Loucy (cell line): ENCODE results near the gene BIN1.

Experiments used
- H2AFZ ChIP-seq: fragments of 200-600 bp; sonication (generic); 2 replicates; pipeline ENCODE4 v1.6.0; 2016; ENCODE audit warnings: antibody characterized with exemption, mild to moderate bottlenecking, low read length, moderate library complexity
- H3F3A ChIP-seq: fragments of 200-600 bp; 2 replicates; pipeline ENCODE4 v1.6.0; 2016; ENCODE audit warnings: antibody characterized with exemption, low read depth, mild to moderate bottlenecking
- H3K27me3 ChIP-seq: fragments of 200-600 bp; sonication (generic); 2 replicates; pipeline ENCODE4 v1.6.1; 2014; ENCODE audit warnings: low read length, mild to moderate bottlenecking; ENCODE audit not compliant: insufficient read depth, poor library complexity, severe bottlenecking
- H3K36me3 ChIP-seq: fragments of 200-600 bp; sonication (generic); 2 replicates; pipeline ENCODE4 v1.6.1; 2016; ENCODE audit warnings: low read length; ENCODE audit not compliant: insufficient read depth
- H3K4me1 ChIP-seq: fragments of 200-600 bp; sonication (generic); 2 replicates; pipeline ENCODE4 v1.5.1; 2014; ENCODE audit warnings: low read length, mild to moderate bottlenecking; ENCODE audit not compliant: insufficient read depth, poor library complexity, severe bottlenecking
- H3K4me2 ChIP-seq: fragments of 200-600 bp; sonication (generic); 2 replicates; pipeline ENCODE4 v1.6.0; 2014; ENCODE audit warnings: antibody characterized with exemption, low read length, low read depth, mild to moderate bottlenecking; ENCODE audit not compliant: poor library complexity, severe bottlenecking
- H3K4me3 ChIP-seq: fragments of 200-600 bp; sonication (generic); 2 replicates; pipeline ENCODE4 v1.5.1; 2014; ENCODE audit warnings: low read length, mild to moderate bottlenecking, mixed read lengths; ENCODE audit not compliant: poor library complexity, severe bottlenecking
- H3K79me2 ChIP-seq: fragments of 200-600 bp; sonication (generic); 2 replicates; pipeline ENCODE4 v1.6.1; 2014; ENCODE audit warnings: low read length; ENCODE audit not compliant: insufficient read depth
- H3K9ac ChIP-seq: fragments of 200-600 bp; sonication (generic); 2 replicates; pipeline ENCODE4 v1.6.0; 2014; ENCODE audit warnings: mild to moderate bottlenecking, low read depth, low read length, moderate library complexity; ENCODE audit not compliant: poor library complexity, severe bottlenecking
- H3K9me2 ChIP-seq: fragments of 200-600 bp; sonication (generic); replicated peaks from 2 replicates; pipeline ENCODE4 v1.6.1; 2016; ENCODE audit warnings: low read depth, low read length, mixed read lengths
- H3K9me3 ChIP-seq: fragments of 200-600 bp; sonication (generic); 2 replicates; pipeline ENCODE4 v1.6.1; 2014; ENCODE audit warnings: mild to moderate bottlenecking, antibody characterized with exemption, low read length, low read depth; ENCODE audit not compliant: insufficient read depth
- H4K20me1 ChIP-seq: fragments of 200-600 bp; sonication (generic); 2 replicates; pipeline ENCODE4 v1.6.0; 2014; ENCODE audit warnings: antibody characterized with exemption, low read length, mild to moderate bottlenecking; ENCODE audit not compliant: insufficient read depth, poor library complexity, severe bottlenecking
- CTCF ChIP-seq: fragments of 200-600 bp; sonication (generic); conservative IDR thresholded peaks from 2 replicates; pipeline ENCODE4 v1.5.1; 2014; ENCODE audit warnings: mild to moderate bottlenecking, antibody characterized with exemption, low read length
- EZH2phosphoT487 ChIP-seq: fragments of 200-600 bp; IDR thresholded peaks from 2 replicates; pipeline ENCODE4 v1.6.1; 2018; ENCODE audit warnings: antibody characterized with exemption, mild to moderate bottlenecking, moderate library complexity, borderline replicate concordance

The BIN1 gene

GRCh38 chr2:127022817-127023216 is 84.1 kb downstream of the BIN1 start:
- Histone ChIP-seq H3F3A (no peaks in the 10 kb centered on the region), H3K9me2 (no peaks in the 10 kb centered on the region), H3K79me2 (no peaks in the 10 kb centered on the region), H3K36me3 (no peaks in the 10 kb centered on the region), H3K9ac (no peak overlapping the region), H3K27me3 (no peaks in the 10 kb centered on the region), H3K4me1 (no peaks in the 10 kb centered on the region), H2AFZ (no peak overlapping the region), H3K4me3 (no peak overlapping the region), H3K9me3 (no peaks in the 10 kb centered on the region), H3K4me2 (no peak overlapping the region), H4K20me1 (no peaks in the 10 kb centered on the region)
- TF ChIP-seq EZH2phosphoT487 (no peak), CTCF (no peak)

GRCh38 chr2:127020536-127020935 is 86.4 kb downstream of the BIN1 start:
- Histone ChIP-seq H3K9ac (no peak overlapping the region), H3K36me3 (no peaks in the 10 kb centered on the region), H2AFZ (no peak overlapping the region), H3K4me3 (no peak overlapping the region), H3K4me2 (no peak overlapping the region), H3K9me2 (no peaks in the 10 kb centered on the region), H4K20me1 (no peaks in the 10 kb centered on the region), H3K9me3 (no peaks in the 10 kb centered on the region), H3K4me1 (no peaks in the 10 kb centered on the region), H3K79me2 (no peaks in the 10 kb centered on the region), H3K27me3 (no peaks in the 10 kb centered on the region), H3F3A (no peaks in the 10 kb centered on the region)
- TF ChIP-seq CTCF (no peak), EZH2phosphoT487 (no peak)

GRCh38 chr2:127017548-127017947 is 89.4 kb downstream of the BIN1 start:
- Histone ChIP-seq H3K27me3 (no peaks in the 10 kb centered on the region), H3K9me2 (no peaks in the 10 kb centered on the region), H3K4me1 (no peaks in the 10 kb centered on the region), H2AFZ (no peak overlapping the region), H3K4me2 (no peak overlapping the region), H3K9ac (no peak overlapping the region), H3F3A (no peaks in the 10 kb centered on the region), H3K9me3 (no peaks in the 10 kb centered on the region), H3K4me3 (no peak overlapping the region), H3K36me3 (no peaks in the 10 kb centered on the region), H4K20me1 (no peaks in the 10 kb centered on the region), H3K79me2 (no peaks in the 10 kb centered on the region)
- no peak for TF ChIP-seq EZH2phosphoT487
- TF ChIP-seq CTCF: no peak
